HepG2 (cell line): Measurements from ENCODE around the gene WNT2.

Experiments used
- KDM3A ChIP-seq: IDR thresholded peaks from 2 replicates; pipeline ENCODE4 v1.6.1; 2018; ENCODE audit warnings: low read depth, missing compliant biosample characterization
- RXRA ChIP-seq: sonication (generic); formaldehyde crosslinking; IDR thresholded peaks from 2 replicates; pipeline ENCODE4 v1.5.1; 2020; ENCODE audit warnings: missing genetic modification reagents
- ZBTB21 ChIP-seq: sonication (generic); formaldehyde crosslinking; IDR thresholded peaks from 2 replicates; pipeline ENCODE4 v1.4.0; 2020; ENCODE audit warnings: missing genetic modification reagents
- ZNF746 ChIP-seq: sonication (generic); formaldehyde crosslinking; IDR thresholded peaks from 2 replicates; pipeline ENCODE4 v1.8.0; 2022; ENCODE audit warnings: mild to moderate bottlenecking, missing genetic modification reagents

- TF ChIP-seq KDM3A (CRISPR knock-in tag) (no peak), ZNF746 (CRISPR knock-in tag) (no peak), RXRA (CRISPR knock-in tag) (no peak), ZBTB21 (CRISPR knock-in tag) (no peak)
Observed at GRCh38 chr7:117285826-117286225, 37.0 kb downstream of the WNT2 start.
